ENCODE data around the gene CD6.

CD6 gene

DNA sequence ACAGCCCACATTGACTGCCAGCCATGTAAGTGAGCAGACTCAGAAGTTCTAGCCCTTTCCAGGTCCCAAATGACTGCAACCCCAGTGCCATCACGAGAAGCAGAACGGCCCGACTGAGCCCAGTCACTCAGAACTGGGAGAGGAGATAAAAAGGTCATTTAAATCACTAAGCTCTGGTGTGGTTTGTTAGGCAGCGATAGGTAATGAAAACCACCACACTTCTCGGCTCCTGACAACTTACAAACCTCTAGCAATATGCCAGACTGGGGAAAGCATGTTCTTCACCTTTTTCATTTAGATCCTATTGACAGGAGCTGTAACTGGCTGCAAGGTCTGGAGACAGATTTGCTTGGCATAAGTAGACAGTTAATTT, 26.2 kb upstream of the CD6 start (continued):
- TF ChIP-seq, protein P1, sequence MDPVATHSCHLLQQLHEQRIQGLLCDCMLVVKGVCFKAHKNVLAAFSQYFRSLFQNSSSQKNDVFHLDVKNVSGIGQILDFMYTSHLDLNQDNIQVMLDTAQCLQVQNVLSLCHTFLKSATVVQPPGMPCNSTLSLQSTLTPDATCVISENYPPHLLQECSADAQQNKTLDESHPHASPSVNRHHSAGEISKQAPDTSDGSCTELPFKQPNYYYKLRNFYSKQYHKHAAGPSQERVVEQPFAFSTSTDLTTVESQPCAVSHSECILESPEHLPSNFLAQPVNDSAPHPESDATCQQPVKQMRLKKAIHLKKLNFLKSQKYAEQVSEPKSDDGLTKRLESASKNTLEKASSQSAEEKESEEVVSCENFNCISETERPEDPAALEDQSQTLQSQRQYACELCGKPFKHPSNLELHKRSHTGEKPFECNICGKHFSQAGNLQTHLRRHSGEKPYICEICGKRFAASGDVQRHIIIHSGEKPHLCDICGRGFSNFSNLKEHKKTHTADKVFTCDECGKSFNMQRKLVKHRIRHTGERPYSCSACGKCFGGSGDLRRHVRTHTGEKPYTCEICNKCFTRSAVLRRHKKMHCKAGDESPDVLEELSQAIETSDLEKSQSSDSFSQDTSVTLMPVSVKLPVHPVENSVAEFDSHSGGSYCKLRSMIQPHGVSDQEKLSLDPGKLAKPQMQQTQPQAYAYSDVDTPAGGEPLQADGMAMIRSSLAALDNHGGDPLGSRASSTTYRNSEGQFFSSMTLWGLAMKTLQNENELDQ (tag by site-specific recombination; IDR thresholded peaks at IDR 0.05; ENCODE audit: low read depth): no peak
- TF ChIP-seq EGR2 (tag by site-specific recombination; IDR thresholded peaks at IDR 0.05; ENCODE audit: low read depth) (no peak), ZNF112 (tag by site-specific recombination; IDR thresholded peaks at IDR 0.05) (no peak), SCRT1 (tag by site-specific recombination; IDR thresholded peaks at IDR 0.05; ENCODE audit: borderline replicate concordance) (no peak)

DNA sequence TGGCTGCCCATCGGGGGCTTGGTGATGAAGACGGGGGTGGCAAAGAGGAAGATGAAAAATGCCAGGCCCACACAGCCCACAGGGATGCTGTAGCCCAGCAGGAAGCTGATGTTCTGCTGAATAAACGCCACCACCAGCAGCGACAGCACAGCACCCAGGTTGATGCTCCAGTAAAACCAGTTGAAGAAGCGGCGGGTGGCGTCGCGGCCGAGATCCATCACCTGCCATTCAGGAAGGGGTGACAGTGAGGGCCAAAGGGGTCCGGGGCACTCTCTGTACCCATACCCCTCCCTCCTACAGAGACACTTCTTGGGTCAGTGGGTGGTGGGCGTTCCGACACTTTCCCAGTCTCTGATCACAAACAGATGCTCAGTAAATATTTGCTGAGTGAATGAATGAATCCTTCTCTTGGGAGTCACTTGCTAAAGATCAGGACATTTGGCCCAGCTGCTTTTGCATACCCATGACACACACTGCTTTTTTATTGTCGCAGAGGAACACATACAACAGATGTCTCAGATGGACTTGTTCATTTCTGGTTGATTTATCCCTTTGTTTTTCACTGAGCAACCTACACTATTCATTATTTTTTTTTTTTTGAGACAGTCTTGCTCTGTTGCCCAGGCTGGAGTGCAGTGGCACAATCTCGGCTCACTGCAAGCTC, 24.7 kb upstream of the CD6 start:
- H3K36me3 ChIP-seq (ENCODE audit: control insufficient read depth in 2 of 2, insufficient read depth in 1 of 2, low read length in 2 of 2): no peaks in the 10 kb centered on the region
- POLR2A ChIA-PET: no interaction called here
- H3K27ac ChIP-seq (ENCODE audit: extremely low read depth, low read depth, low read length): no peak overlapping the region
- TF ChIP-seq WT1 (tag by site-specific recombination; IDR thresholded peaks at IDR 0.05) (no peak), ZNF629 (tag by site-specific recombination; IDR thresholded peaks at IDR 0.05) (no peak), KLF10 (tag by site-specific recombination; IDR thresholded peaks at IDR 0.05) (no peak), ZNF354C (tag by site-specific recombination; IDR thresholded peaks at IDR 0.05; ENCODE audit: borderline replicate concordance, low read depth) (no peak), ZNF571 (tag by site-specific recombination; IDR thresholded peaks at IDR 0.05) (no peak), ZNF561 (tag by site-specific recombination; IDR thresholded peaks at IDR 0.05; ENCODE audit: borderline replicate concordance) (no peak), ZNF202 (tag by site-specific recombination; IDR thresholded peaks at IDR 0.05; ENCODE audit: borderline replicate concordance) (no peak), ZNF404 (tag by site-specific recombination; IDR thresholded peaks at IDR 0.05) (no peak), ZNF16 (tag by site-specific recombination; IDR thresholded peaks at IDR 0.05; ENCODE audit: low read depth) (no peak), ZNF239 (tag by site-specific recombination; IDR thresholded peaks at IDR 0.05) (no peak), ZNF416 (tag by site-specific recombination; IDR thresholded peaks at IDR 0.05) (no peak), ZNF530 (tag by site-specific recombination; IDR thresholded peaks at IDR 0.05; ENCODE audit: low read depth) (no peak), ZNF140 (tag by site-specific recombination; IDR thresholded peaks at IDR 0.05) (no peak), IKZF3 (tag by site-specific recombination; IDR thresholded peaks at IDR 0.05) (no peak)
- TF ChIP-seq, protein P2, sequence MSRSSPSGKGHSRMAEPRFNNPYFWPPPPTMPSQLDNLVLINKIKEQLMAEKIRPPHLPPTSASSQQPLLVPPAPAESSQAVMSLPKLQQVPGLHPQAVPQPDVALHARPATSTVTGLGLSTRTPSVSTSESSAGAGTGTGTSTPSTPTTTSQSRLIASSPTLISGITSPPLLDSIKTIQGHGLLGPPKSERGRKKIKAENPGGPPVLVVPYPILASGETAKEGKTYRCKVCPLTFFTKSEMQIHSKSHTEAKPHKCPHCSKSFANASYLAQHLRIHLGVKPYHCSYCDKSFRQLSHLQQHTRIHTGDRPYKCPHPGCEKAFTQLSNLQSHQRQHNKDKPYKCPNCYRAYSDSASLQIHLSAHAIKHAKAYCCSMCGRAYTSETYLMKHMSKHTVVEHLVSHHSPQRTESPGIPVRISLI (tag by site-specific recombination; IDR thresholded peaks at IDR 0.05): no peak
- TF ChIP-seq, protein P3, sequence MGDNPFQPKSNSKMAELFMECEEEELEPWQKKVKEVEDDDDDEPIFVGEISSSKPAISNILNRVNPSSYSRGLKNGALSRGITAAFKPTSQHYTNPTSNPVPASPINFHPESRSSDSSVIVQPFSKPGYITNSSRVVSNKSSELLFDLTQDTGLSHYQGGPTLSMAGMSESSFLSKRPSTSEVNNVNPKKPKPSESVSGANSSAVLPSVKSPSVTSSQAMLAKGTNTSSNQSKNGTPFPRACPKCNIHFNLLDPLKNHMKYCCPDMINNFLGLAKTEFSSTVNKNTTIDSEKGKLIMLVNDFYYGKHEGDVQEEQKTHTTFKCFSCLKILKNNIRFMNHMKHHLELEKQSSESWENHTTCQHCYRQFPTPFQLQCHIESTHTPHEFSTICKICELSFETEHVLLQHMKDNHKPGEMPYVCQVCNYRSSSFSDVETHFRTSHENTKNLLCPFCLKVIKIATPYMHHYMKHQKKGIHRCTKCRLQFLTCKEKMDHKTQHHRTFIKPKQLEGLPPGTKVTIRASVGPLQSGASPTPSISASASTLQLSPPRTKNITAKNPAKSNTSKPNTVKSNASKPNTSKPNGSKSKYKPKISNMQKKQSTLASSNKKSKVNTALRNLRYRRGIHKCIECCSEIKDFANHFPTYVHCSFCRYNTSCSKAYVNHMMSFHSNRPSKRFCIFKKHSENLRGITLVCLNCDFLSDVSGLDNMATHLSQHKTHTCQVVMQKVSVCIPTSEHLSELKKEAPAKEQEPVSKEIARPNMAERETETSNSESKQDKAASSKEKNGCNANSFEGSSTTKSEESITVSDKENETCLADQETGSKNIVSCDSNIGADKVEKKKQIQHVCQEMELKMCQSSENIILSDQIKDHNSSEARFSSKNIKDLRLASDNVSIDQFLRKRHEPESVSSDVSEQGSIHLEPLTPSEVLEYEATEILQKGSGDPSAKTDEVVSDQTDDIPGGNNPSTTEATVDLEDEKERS (tag by site-specific recombination; IDR thresholded peaks at IDR 0.05): no peak
- CTCF ChIA-PET: no interaction called here
- no peaks in the 10 kb centered on the region for H3K9me3 ChIP-seq (ENCODE audit: control insufficient read depth, insufficient read depth, low read depth, low read length)
- no peak overlapping the region for H3K4me3 ChIP-seq (ENCODE audit: low read depth, low read length)
- no peaks in the 10 kb centered on the region for H3K4me1 ChIP-seq (ENCODE audit: control insufficient read depth, insufficient read depth, low read length)

All from HEK293 (cell line).